M059J (cell line): ENCODE measurements around the gene HDAC4. TPM values are rescaled to one million over a fixed set of nuclear protein-coding genes. Genes with fewer than 3 reads are reported as not detected.

Source experiments
- DNase-seq: peaks from one replicate; pipeline ENCODE4 v3.0.0-alpha.2; 2012; ENCODE audit warnings: low read depth
- total RNA-seq: library from RNA; depleted of rRNA; stranded (reverse); fragments of >200 nt; shearing (Covaris generic); gene quantifications from 2 replicates; pipeline ENCODE4 v1.2.3, GENCODE V29; 2014

The HDAC4 gene
- total RNA-seq, 1 experiment from 2014 or later = 3.9 TPM

DNA sequence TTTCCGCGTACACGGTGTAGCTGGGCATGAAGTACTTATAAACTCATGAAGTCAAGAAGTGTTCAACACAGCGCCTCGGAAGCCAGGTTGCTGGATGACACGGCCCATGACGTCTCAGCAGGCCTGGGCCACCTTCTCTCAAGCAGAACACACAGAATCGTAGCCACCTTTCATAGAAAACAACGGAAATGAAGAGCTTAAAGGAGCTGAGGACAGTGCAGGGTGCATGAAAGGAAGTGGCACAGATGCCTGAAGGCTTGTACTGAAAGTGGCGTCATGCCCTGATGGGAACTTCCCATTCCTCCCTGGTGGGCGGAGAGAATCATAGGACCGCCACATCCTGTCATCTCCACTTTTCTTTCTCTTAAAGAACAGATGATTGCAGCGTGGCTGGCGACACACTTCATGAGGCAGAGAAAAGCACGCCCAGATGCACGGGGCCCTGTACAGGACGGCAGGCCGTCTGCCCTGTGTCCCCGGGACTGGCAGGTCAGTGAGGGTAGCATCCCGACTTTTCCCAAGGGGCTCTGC lies 31.1 kb downstream of the HDAC4 start:
- no peak for DNase-seq

DNA sequence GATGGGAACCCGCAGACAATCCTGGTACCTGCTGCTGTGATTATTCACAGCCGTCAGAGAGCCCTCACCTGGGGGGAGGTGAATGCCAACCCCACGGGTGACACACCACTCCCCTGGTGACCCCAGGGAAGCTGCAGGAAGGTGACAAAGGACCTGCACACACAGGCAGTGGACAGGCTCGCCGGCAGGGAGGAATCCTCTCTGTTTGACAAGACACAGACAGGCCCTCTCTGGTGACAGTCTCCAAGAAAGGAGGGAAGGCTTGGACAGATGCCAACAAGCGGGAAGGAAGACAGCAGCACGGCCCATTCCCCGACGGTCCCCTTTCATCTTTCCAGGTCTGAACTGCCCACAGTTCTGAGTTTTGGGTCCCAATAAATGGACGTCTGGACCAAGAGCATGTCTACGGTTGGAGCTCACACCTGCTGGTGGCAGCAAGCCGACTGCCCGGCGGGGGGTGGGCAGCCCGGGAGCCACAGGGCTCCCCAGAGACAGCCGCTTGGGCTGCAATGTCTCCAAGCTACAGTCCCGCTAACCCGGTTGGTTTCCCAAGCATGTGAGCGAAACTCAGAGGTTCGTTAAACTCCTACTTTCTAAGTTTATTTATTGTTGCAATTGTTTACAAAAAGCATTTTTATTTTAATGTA lies 31.8 kb downstream of the HDAC4 start:
- no peak for DNase-seq

DNA sequence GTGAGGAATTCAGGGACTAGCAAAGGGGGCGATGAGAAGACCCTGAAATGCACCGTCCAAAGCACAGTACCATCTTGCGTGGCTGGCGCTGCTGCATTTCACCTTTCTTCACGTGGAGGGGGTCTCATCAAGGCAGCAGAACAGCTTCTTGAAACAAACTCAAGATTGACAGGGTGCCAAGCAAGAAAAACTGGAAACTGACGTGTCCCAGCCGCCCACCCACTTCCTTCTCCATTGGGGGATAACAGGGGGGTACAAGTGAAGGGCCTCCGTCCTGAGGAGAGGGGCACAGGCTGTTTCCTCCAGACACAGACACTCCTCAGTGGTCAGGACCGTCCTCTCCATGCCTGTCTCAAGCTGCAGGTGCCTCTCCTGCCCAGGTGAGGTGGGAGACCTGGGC lies 32.5 kb downstream of the HDAC4 start:
- DNase-seq = no peak

DNA sequence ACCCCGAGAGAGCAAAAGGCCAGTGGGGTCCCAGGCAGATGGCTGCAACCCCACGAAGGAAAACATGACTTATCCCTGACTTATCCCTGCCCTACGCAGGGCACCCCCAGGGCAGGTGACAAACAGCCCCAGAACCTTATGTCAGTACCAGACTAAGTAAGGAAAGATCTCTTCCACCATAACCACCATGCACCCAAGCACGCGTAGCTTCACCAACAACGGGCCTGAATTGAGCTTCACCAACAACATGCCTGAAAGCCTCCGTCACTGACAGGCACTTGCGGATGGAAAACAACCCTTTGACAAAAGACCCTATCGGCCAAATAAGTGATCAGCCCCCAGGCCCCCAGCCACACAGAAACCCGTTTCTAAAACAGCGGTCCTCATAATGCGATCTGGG lies 34.1 kb downstream of the HDAC4 start:
- no peak for DNase-seq

DNA sequence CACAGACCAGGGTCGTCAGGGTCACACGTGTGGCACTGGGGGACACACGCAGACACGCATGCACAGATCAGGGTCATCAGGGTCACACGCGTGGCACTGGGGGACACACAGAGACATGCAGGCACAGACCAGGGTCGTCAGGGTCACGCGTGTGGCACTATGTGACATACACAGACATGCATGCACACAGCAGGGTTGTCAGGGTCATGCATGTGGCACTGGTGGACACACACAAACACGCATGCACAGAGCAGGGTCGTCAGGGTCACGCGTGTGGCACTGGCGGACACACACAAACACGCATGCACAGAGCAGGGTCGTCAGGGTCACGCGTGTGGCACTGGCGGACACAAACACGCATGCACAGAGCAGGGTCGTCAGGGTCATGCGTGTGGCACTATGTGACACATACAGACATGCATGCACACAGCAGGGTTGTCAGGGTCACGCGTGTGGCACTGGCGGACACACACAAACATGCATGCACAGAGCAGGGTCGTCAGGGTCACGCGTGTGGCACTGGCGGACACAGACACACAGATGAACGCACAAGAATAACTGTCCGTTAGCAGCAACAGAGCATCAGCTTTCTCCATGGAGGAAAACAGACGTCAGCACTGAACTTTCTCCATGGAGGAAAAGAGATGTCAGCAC lies 34.9 kb downstream of the HDAC4 start:
- no peak for DNase-seq

DNA sequence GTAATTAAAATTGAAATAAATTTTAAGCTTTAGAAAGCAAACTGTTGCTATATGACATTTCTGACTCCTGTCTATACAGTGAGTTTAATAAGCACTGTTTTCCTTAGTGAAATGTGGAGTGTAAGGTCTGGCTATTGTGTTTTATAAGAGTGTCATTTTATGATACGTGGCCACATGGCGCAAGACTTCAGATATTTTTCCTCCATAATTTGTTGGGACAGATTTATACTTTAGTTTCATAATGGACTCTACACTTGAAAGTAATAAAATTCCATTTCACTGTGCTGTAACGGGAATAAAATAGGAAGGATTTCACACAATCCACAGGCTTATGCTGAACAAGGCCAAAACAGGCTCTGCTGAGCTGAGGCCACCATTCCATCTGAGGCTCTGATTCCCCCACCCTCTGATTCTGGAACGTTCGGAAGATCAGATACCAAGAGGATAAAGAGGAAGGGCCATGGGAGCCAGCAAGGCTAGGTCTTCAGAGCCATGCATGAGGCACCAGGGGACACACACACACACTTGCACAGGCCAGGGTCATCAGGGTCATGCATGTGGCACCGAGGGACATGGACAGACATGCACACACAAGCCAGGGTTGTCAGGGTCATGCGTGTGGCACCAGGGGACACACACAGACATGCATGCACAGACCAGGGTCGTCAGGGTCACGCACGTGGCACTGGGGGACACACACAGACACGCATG lies 35.6 kb downstream of the HDAC4 start:
- DNase-seq = no peak

DNA sequence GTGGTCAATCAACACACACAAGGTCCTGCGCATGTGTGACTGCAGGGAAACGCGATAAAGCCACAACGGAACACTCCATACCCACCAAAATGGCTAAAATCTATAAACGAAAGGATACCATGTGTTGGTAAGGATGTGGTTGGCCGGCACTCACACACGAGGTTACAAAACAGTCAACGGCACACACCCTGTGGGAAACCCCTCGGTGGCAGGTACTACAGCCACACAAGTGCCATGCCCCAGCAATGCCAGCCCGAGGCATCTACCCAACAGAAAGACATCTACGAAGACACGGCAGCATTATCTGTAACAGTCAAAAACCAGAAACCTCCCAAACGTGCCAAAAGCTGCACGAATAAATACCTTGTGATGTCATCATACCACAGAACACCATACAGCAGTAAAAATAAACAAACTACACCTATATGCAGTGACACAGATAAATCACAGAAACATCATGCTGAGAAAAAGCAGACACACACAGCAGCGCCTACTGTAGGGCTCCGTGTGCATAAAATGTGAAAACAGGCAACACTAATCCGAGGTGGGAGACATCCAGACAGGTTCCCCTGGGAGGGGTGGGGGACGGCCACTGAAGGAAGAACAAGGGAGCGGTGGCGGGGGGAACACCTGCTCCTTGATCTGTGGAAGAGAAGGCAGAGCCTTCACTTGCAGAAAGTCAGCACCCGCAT lies 36.7 kb downstream of the HDAC4 start:
- DNase-seq = no peak

DNA sequence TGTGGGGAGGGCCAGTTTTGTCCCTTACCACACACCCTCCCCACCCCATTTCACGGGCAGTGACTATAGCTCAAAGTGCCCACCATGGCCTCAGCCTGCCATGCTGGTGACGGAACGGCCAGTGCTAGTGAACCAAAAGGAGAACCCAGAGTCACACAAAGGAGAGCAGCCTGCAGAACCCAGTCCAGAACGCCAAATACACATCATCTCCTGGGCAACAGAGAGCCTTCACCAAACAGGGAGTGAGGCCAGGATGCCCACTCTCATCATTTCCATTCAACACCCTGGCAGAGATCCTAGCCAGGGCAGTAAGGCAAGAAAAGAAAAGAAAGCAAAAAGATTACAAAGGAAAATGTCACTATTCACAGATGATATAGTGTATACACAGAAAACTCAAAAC lies 38.3 kb downstream of the HDAC4 start:
- no peak for DNase-seq

DNA sequence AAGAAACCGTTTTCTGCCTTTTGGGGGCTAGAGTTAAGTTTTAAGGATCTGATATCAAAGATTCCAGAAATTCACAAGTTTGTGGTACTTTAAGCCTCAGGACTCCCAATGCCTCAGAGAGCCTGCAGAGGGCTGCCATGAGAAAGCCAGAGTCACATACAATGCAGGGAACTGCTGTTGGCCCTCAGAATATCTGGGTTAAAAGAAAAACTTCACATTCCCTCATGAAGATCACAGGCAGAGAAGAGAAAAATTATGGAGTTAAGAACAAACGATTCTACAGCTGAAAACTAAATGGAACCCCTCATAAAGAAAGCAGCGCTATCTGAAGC lies 39.5 kb downstream of the HDAC4 start:
- DNase-seq = no peak

DNA sequence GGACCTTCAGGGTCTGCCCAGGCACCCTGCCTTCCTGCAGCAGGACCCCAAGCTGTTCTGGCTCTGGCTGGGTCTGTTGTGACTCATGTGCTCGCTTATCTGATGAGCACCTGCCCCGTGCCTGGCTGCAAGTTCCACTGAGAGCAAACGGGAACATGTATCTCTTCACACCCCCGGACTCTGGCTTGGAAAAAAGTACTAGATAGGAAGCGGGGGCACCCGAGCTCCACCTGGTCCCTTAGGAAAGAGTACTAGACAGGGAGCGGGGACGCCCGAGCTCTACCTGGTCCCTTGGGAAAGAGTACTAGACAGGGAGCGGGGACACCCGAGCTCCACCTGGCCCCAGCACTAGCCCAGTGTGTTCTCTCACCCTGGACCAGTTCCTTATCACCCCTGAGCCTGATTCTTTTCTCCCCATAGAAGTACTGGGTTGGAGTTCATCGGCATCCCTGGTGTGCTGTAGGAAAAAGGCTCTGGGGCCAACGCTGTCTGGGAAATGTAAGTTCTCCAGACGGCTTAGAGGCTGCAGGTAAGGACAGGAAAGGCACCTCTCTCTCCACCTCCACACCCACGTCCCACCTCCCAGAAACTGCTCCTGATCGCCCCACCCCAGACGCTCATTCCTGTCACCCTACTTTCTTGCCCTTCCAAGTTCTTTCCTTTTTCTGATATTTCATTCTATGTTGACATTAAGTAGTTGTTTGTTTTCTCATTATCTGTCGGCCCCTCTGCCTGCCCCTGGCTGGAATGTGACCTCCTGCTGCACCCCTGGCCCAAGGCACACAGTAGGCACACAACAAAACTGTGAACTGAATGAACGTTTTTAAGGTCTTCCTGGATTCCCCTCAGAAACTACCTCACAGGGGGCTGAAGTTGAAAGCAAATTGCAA lies 40.2 kb downstream of the HDAC4 start:
- no peak for DNase-seq

DNA sequence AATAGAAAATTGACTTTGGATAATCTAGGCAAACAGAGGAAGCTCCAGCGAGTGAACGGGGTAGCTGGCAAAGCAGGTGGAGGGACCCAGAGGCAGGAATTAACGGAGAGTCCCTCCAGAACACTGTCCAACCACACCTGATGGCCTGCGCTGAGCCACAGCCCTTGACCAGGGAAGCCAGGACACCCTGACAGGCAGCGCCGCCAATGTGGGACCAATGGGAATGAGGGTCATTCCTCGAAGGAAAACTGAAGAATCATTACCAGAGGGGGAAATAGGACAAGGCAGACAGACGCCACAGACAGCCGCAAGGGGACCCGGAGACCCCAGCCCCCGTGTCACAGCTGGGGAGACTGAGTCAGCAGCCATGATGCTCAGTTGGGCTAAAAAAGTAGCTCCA lies 40.8 kb downstream of the HDAC4 start:
- no peak for DNase-seq

DNA sequence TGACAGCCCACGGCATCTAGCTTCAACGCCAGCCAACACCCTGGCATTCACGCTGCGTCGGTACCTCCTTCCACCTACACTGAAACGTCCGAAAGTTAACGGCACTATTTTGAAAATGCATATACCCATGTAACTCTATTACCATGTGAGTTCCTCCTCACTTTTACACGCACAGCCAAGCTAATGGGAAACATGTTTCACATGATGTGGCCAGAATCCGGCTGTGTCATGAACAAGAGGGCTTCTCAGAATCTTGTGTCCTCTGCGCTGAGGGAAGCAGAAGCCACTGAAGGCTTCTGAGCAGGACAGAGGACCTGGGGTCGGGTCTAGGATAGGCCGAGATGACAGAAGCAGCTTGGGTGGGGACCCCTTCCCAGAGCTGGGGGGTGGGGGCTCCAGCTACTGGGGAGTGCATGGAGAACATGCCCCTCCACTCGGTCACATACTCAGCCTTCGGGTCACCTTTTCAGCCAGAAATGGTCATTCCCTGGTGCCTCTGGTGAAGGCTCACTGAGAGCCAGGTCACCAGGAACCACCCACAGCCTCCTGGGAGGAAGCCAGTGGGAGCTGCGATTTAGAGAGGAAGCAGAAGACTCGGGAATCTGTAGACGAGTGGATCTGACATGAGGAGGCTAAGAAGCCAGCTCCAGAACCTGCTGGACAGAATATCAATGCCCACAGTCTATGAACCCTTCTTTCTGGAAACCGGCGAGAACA lies 41.5 kb downstream of the HDAC4 start:
- no peak for DNase-seq

DNA sequence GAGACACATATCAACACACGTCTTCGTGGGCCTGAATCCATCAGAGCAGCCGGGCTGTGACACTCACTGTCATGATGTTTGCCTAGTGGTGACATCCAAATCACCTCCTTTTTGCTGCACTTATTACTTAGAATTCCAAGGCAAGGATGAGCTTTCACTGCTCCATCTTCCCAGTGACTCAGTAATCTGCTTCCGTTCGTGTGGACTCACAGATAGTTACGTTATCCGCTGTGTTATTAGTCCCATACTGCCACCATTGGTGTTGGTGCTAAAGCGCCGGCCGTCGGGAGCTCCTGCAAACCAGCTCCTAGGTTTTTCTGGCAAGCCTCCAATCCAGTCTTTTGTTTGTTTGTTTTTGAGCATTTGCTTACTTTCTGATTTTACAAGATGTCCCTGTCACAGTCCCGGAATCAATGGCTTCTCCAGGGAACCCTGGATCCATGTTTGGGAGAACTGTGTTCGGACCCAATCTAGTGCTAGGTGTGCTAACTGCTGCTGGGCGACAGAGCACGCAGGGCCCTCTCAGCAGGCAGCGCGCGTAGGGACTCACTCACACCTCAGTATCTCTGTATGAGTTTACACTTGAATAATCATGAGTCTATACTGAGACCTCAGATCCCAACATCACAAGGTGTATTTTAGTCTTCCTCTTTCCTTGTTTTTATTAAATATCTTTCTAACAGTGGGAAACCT lies 42.6 kb downstream of the HDAC4 start:
- DNase-seq = no peak

DNA sequence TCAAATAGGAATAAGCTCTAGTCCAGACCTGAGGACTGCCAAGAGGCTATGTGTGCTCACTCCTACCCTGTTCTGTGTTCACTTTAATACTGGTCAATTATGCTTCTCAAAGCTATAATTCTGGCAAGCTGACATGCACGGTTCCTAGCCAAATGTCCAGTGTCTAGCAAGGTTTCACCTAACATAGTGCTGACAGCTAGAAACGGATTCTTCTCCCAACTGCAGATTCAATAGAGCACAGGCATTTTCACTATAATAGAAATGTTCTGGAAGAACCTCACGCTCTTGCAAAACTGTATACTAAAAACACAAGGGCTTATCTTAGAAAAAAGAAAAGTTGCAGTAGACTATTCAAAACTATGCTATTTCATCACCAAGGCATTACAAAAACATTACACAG lies 45.1 kb downstream of the HDAC4 start:
- DNase-seq = no peak

DNA sequence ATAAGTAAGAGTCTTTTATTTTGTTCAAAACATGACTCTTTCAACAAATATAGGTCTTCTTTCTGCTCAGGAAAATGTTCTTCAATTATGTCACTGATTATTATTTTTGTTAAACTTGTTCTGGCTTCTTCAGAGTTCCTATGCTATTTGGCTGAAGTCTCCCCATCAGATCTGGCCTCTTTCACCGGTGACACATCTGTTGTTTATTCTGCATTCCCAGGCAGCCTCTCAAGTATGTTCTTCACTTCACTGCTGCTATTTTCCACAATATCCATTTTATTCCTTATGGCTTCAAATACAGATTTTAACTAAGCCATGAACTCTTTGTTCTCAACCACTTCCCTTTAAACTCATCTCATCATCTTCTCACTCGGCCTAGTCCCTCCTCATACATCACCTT lies 45.7 kb downstream of the HDAC4 start:
- DNase-seq = no peak

DNA sequence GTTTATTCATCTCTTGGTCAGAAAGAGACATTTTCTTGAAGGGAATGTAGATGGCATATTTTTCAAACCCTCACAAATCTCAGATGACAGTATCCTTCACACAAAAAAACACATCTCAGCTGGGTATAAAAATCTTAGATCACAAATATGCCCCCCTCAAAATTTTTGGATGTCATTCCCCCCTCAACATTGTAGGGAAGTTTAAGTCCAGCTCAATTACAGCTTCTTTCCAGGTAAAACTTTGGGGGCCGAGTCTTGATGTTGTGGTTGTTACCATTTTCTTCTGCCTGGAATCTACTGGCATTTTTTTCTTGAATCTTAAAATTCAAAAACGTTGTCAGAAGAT lies 46.1 kb downstream of the HDAC4 start:
- no peak for DNase-seq

DNA sequence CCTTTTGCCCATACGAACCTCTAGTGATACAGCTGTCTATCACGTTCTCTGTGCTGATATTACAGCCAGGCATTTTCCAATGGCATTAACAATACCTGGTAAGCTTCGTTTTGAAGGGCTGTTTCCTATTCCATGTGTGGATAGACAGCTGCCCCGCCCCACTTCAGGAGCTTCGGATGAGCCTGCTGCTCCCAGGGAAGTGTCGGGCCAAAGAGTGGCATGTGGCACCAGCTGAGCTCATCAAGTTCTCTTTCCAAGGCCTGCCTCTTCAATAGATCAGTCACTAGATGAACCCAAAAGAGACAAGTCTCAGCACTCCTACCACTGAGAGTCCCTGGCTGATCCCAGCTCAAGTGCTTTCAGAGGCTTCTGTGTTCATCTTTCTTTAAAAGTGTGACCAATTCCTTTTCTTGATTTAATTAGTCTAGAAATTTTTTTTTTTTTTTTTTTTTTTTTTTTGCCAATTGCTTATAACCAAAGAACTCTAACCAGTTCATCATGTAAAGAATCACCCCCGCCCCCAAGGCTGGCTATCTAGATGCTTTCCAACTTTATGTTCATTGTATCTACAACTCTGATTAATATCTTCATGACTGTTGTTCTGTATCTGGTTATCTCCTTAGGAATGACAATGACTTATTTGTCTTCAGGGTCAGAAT lies 46.6 kb downstream of the HDAC4 start:
- DNase-seq = no peak

DNA sequence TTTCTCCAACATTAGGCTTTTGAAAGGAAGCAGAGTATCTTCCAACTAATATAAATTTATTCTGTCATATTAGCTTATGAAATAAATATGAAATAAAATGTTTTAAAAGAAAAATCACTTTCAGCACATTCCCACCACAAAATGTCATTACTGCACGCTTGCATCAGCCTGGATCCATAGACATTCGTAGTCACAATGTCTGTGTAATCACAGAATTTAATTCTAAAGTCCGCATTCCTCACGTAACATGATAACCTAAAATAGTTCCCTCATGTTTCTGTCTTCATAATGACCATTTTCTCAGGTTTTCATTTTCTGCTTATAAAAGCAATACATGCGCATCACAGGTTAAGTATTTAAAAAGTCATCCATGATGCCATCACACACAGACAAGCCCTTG lies 47.1 kb downstream of the HDAC4 start:
- no peak for DNase-seq

DNA sequence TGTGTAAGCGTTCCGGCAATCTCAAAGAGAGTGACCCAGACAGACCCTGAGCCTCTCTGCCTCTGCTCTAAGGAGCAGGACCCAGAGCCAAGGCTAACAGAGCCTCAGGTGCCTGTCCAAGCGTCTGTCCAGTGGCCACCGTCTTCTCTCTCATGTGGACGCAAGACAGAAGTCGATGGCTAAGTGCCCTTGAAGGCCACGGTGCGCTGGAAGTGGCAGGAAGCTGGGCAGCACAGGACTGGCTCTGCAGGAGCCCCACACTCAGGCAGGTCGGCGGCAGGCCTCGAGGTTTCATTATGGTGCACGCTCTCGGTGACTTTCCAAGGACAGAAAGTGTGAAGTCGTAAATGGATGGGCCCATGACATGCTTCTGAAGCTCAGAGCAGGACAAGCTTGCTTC lies 49.1 kb downstream of the HDAC4 start:
- no peak for DNase-seq
